GM19043 (cell line): Measurements from ENCODE around the gene SIDT1.
"Not testable (repeated sequence)": the region's sequence is repeated elsewhere in the genome, so short reads cannot be mapped to it uniquely, and the experiment has no call there.

ENCODE experiments used
- ATAC-seq: cut with Tn5 transposase; IDR thresholded peaks from one replicate; pipeline ENCODE4 v1.9.1; 2021; ENCODE audit warnings: low read depth; ENCODE audit not compliant: unreplicated experiment

The SIDT1 gene

DNA sequence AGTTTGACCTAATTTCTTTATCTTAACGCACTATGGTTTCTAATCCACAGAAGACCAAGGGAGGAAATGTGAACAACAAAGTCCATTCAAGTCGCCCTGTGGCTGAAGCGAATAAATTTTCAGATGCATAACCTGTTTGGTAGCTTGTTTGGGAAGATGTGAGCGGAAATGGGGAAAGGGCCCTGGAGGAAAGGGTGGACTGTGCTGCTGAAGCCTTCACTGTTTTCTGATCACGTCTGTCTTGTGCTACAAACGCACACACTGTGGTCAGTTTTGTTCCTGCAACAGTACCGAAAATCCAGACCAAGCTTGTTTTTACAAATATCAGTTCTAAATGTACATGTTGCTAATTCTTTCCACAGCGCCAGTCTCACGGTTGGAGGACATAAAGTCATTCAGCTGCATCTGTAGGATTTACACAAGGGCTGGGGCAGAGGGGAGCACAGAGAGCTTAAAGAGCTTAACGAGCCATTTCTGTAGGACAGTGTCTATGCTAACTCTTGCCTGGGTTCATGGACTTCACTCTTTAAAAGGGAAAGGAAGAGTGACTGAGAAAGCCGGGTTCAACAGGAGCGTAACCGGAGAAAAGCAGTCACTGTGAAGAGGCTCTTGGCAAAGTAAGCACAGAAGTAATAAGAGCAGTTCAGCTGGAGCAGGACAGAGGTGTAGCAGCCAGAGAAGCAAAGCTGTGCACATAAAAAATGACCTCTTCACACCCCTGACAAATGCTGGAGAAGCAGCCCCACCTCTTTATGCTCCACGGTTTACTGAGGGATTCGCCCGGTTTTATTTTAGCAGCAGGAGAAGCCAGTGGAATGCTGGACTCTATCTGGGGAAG lies 97.4 kb downstream of the SIDT1 start:
- no peak for ATAC-seq

DNA sequence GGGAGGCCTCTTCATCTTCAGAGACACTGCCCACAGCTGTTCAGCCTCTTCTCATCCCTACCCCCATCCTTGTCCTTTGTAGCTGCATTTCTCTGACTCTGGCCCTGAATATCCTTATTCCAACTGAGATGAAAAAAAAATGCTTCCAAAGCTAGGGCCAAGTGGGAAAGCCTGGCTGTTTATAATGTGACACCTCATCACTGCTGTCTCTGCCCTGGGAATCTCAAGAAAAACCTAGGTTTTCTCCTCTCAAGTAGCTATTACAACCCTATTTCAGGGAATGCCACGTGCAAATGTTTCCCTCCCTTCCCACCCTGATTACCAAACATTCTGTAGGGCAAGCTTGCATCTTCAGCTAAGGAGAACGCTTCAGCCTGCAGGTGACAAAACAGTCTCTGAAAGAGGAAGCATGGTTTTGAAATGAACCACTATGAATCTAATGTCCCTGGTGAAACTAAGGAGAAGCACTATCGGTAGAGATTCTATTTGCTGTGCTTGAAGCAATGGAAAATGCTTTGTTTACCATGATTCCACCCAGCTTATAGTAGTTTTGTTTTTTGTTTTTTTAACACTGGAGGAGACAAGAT lies 98.7 kb downstream of the SIDT1 start:
- peak; percentile 52 for ATAC-seq

DNA sequence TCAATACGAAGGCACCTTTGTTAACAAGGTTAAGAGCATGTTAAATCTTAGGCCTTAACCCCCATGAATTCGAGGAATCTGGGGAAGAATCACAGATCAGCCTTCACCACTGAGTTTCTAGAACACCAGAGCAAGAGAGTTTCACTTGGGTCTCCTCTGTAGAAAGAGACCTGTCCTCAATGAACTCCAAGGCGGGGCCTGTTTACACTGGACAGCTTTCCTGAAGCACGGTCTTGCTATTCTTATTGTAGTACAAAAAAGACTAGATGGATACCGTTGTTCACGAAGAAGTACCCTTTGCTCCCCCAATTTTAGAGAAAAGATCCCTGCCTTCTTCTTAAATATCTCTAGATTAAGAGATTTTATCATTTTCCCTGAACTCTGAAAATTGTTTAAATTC lies 99.2 kb downstream of the SIDT1 start:
- no peak for ATAC-seq

DNA sequence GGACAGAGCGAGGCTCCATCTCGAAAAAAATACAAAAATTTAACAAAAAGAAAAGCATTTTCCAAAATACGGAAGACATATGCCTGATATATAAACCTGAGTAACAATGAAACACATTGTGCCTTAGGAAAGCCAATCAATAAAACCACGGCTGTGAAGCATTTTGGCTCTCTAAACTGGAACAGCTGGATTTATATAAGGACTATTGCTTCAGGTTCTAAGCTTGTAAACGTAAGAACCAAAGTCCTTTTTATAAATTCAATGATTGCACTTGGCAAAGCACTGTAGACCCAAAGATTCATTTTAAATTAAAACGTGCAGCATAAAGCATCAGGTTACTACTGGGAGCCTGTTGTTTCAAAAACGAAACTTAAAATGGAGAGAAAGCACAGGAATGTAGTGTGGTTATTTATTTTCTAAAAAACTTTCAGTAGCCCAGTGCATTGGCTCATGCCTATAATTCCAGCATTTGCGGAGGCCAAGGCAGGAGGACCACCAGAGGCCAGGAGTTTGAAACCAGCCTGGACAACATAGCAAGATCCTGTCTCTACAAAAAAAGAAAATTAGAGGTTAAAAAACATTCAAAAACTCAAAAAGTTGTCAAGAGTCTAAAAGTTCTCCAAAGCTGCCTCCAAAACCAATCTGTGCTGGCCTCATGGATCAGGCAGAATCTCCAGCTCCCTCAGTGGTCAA lies 102.6 kb downstream of the SIDT1 start:
- ATAC-seq = no peak

DNA sequence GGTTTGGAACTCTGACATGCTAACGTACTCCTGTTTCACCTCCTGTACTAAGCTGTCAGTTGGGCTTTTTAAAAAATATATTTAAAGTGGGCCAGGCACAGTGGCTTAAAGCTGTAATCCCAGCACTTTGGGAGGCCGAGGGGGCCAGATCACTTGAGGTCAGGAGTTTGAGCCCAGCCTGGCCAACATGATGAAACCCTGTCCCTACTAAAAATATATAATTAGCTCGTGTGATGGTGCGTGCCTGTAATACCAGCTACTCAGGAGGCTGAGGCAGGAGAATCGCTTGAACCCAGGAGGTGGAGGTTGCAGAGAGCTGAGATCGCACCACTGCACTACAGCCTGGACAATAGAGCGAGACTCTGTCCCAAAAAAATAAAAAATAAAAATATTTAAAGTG lies 103.7 kb downstream of the SIDT1 start:
- not testable (repeated sequence) for ATAC-seq

DNA sequence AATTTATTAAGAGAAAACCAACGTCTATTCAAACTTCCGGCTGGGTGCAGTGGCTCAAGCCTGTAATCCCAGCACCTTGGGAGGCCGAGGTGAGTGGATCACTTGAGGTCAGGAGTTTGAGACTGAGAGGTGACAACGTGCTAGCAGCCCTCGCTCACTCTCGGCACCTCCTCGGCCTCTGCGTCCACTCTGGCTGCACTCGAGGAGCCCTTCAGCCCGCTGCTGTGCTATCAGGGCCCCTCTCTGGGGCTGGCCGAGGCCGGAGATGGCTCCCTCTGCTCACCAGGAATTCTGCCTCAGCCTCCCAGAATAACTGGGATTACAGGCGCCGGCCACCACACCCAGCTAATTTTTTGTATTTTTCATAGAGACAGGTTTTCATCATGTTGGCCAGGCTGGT lies 105.4 kb downstream of the SIDT1 start:
- ATAC-seq = no peak

DNA sequence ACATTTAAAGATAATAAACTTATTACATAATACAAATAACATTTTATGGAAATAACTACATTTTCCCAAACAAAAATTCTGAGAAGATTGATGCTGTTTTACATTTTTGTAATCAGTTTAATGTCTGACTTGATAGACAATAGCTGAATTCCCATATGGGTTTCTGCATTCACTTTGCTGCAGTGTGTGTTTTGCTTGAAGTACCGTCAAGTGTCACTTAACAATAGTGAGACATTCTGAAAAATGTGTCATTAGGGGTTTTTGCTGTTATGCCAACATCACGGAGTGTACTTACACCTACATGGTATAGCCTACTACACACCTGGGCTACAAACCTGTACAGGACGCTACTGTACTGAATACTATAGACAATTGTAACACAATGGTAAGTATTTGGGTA lies 106.6 kb downstream of the SIDT1 start:
- ATAC-seq = no peak

DNA sequence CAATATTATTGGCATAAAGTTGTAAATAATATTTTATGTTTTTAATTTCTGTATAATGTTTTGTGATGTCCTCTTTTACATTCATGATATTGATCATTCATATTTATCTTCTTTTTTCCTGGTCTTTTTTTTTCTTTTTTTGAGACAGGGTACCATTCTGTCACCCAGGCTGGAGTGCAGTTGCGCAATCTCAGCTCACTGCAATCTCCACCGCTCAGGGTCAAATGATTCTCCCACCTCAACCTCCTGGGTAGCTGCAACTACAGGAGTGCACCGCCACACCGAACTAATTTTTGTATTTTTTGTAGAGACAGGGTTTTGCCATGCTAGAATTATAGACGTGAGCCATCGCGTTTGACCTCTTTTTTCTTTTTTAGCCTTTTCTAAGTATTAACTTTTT lies 111.2 kb downstream of the SIDT1 start:
- no peak for ATAC-seq

DNA sequence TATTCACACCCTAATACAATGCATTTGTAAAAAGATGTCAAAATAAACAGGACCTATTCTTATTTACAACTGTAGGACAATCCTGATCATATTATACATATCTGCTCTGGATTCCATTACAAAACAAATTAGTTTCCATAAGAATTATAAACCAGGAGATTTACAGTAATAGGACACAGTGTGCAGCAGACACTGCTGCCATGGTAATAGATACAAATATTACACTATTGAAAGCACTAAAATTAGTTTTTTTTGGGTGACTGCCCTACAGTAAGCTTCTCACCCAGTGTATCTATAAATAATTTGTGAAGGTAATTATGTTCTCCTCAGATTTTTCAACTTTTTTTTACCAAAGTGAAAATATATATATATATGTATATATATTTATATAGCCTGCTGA lies 116.2 kb downstream of the SIDT1 start:
- ATAC-seq = no peak

DNA sequence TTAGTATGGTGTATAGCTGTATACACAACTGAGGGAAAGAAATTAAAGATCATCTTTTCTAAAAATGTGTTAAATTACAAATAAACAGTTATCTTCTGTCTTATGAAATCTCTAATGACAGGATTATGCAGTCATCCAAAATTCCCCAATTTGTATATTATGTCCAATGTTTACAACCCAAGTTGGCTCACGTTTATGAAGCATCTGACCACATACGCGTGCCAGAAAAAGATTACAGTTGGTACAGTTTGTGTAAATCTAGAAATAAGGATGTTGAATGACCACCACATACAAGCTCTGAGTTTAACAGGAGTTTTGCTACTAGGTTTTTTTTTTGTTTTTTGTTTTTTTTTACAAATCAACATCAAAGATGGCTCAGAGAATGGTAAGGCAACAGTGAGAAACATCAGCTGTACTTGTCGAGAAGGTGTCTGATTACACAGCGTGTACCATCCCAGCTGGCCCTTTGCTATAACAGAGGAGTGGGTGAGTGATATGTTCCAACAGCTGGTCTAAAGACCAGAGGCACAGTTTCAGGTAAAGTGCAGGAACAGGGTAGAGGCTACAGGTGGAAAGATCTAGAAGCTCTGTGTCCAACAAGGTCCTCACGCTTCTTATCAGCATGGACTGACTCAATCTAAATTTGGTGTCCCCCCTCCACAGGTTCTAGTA lies 117.0 kb downstream of the SIDT1 start:
- ATAC-seq = no peak

DNA sequence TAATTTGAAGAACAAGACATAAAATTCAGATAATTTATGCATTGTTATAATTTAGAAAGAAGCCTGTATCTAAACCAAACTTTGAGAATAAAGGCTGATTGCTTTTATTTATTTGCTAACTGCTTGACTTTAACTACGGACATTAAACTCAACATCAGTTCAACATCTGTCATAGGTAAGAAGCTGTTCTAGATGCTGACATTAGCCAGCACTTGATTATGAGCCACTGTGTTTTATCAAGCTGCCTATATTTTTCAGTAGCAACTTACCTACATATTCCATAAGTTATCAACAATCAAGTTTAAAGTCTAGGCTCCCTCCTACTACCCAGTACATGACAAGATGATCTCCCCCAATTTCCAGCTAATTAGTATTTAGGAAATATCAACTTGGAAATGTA lies 122.0 kb downstream of the SIDT1 start:
- ATAC-seq = no peak

DNA sequence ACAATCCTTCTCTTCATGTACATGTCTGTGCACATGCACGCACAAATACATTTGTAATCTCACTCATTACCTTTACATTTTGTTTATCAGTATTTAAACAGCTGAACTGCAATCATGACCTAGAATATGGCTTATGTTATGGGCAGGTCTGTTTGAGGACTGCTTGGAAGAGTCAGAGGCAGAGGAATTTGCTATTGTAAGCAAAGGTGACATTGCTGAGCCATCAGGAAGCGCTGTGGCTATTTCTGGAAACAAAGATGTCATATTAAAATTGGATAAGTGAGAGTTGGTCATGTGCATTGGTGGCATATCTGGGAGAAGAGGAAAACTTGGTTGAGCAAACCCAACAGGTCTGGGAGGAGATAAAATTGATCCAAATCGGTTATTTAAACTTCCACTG lies 122.5 kb downstream of the SIDT1 start:
- ATAC-seq = no peak

DNA sequence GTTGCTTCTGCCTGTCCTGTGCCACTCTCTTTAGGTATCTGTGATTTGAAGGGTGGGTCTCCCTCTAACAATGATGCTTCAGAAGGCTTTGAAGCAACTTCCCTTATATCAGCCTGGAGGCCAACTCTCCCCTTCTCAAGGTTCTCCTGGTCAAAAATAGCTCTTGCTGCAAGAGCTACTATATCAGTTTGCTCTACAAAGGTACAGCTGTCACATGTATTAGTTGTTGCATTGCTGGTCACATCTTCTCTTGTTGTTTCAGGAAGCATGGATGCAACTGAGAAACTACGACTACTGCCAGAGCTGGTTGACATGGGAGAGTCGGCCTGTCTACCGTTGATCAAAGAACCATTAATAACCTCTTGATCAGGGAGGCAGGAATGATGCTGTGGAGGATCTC lies 125.8 kb downstream of the SIDT1 start:
- ATAC-seq = no peak

DNA sequence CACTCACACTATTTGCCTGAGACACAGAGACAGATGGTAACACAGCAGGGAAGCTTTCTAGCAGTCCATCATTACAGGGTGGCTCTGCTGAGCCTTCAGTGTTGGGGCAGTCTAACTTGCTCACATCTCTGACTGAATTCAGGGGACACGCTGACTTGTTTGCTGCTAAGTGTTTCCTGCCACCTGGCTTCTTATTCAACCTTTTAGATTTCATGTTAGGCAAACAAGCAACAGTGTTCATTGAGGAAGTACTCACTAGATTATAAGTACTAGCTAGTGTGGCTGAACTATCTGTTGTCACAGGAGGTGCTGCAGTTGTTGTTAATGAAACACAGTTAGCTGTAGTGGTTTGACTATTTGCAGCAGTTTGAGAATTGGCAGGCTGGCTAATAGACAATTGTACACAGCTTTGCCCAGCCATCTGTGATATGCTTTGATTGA lies 126.8 kb downstream of the SIDT1 start:
- no peak for ATAC-seq

DNA sequence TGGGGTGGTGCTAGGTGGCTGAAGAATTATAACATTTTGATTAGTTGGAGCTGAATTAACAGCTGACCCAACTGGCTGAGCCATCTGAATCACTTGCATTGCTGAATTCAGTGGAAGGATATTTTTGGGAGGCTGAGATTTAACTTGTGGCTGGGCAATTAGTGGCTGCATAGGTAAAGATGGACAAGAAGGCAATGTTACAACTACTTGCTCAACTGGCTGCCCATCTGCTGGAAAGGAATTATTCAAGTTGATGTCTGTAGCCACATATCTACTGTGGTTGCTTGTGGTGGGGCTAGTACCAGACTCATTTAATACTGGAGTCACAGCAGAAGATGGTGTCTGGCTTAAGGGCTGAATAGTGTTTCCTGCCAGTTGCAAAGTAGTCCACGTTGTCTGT lies 127.6 kb downstream of the SIDT1 start:
- ATAC-seq = no peak

DNA sequence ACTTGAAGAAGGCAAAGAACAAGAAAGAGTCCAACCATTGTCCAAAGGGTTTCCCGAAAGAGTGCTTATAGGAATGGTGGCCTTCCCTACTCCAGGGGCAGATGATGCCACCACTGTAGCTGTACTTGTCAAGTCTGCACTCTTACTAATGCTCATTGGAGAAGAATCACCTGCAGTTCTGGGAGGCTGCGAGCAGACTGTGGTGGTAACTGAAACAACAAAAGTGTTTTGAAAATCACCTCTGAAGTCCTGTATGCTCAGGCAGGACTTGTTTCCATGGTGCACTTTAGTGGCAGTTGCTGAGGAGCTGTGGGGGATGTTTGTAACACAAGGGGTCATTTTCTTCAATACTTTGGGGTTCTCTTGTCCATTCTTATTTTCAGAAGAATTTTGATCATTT lies 128.1 kb downstream of the SIDT1 start:
- no peak for ATAC-seq

DNA sequence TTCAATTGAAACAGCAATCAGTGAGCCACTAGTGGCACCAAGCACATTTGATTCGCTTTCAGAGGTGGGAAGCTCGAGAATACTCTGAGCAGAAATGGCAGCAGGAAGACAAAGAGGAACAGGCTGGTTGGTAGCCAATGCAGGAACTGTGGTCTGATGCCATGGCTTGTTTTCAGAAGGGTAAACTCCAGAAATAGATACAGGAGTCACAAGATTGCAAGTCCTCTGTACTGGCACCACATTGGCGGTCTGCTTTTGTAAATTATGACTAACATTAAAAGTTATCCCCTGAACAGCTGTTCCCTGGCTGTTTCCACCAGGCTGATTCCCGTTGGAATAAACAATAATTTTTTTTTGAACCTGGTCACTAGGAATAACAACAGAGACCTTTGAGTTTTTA lies 128.5 kb downstream of the SIDT1 start:
- no peak for ATAC-seq

DNA sequence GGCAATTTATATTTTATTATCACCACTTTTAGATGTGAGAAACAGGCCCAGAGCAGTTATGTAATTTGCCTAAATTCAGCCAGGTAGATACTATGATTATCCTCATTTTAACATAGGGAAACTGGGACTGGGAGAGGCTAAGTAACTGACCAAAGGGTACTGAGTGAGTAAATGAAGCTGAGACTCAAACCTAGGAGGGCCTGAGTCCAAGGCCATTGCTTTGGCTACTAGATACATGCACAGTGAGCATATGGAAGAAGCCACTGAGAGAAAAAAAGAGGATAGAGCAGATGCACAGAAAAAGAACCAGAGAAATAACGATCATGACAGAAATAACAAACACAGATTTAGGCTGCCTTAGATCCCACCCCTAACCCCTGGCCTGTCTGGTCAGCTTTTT lies 130.5 kb downstream of the SIDT1 start:
- no peak for ATAC-seq

DNA sequence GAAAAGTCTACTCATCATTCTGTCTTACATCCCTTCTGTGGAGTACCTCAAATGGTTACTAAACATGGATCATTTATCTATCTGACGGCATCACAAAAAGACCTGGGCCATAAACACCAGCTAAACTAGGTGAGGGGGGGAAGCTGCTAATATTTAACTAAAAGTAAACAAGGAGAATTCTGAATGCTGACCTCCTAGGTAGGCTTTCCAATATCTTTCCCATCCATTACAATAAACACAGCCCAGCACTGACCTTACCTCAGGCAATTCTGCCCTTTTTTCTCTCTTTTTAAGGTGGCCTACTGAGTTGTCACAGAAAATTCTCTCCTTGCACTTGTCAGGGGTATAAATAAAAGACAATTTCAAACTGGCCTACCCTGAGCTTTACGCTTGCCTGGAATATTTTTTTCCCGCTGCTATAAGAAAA lies 131.0 kb downstream of the SIDT1 start:
- no peak for ATAC-seq

DNA sequence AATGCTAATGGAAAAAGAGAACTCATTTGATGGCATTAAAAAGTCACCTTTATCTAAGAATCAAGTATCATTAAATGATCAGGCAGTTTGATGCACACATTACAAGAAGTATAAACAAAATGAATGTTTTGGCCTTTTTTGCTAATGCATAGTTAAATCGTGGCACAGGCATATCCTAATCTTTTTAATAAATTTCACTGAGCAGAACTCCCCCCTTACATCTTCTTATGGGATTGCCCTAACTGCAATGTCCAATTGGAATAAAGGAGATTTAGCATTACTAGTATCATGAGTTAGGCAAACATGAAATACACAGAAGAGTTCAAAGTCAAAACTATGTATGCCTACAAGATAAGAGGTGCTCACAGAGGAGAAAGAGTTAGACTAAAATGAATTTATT lies 131.4 kb downstream of the SIDT1 start:
- no peak for ATAC-seq

DNA sequence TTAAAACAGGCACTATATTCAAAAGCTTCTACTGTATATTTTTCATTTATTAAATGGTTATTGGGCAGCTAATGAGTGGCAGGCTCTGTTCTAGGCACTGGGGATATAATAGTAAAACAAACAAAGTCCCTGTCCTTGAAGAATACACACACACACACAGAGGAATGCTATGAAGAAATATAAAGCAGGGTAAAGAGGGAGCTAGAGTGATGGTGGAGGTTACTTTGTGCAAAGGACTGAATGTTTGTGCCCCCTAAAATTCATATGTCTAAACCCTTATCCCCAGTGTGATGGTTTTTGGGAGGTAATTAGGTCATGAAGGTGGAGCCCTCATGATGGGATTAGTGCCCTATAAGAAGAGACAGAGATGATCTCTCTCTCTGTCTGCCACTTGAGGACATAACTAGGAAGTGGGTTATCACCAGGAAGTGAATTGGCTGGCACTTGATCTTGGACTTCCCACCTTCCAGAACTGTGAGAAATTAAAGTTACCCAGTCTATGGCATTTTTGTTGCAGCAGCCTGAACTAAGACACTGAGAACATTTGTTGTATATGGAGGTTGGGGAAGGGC lies 132.3 kb downstream of the SIDT1 start:
- no peak for ATAC-seq
